ACHN (cell line): ENCODE measurements around the gene CCDC34.
A peak's percentile ranks its signal among the peaks of the same experiment; 100 is the strongest.

Source experiments
- DNase-seq: peaks from one replicate; pipeline ENCODE4 v3.0.0-alpha.2; 2015
- in situ Hi-C: cut with HindIII; loops from 2 replicates; pipeline ENCODE4 v1.10.0; 2017; ENCODE audit warnings: low sequenced_read_pairs, low pct_ligation_motif_present, low pct_unique_long_range_greater_than_20kb

The CCDC34 gene

DNA sequence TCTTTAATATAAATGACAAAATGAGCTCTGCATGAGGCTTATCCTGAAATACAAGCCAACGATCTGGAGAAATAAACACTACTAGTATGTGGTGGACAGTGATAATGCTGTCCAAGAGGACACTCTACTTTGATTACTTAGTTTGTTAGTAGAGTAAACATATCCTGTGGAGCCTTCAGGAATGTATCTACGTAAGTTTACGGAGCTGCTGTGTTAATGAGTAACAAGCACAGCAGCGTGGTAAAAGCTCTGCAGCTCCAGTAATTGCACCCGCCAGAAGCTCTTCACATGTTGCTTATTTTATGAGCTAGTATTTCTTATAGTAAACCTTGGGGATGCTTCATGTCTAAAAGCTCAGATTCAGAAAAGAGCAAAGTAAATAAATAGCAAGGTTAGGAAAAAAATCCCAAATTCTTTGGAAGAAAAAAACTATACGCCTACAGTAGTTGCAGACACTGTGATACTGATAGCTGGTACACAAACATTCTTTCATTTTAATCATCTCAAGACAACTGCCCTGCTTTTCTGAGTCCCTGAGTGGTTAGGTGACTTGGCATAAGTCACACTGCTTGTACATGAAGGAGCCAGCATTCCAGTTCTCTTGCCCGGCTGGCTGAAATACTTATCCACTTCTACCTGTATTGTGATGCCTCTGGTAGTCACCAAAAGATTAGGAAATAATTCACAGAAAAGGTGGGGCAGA, 32.7 kb upstream of the CCDC34 start:
- in situ Hi-C loops = no loop called here
- peak; percentile 80 for DNase-seq

DNA sequence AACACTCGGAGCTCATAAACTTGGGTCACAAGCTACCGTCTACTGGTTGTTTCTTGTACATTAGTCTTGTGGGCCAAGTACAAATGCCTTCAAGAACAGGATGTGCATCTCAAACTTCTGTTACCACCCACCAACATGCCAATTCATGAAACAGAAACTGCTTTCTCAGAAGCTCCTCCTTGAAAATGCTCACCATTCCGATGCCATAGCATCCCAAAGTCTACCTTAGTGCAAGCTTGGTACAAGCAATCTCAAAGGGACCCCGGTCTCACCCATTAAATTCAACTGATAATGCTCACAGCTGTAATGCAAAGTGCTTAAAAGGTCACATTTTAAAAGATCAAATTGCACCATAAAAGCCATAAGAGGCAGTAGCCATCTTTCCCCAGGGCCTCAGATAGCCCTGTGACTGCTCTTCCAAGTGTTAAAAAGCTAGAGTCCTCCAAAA, 31.8 kb upstream of the CCDC34 start:
- peak; percentile 17 for DNase-seq
- in situ Hi-C loops = no loop called here

DNA sequence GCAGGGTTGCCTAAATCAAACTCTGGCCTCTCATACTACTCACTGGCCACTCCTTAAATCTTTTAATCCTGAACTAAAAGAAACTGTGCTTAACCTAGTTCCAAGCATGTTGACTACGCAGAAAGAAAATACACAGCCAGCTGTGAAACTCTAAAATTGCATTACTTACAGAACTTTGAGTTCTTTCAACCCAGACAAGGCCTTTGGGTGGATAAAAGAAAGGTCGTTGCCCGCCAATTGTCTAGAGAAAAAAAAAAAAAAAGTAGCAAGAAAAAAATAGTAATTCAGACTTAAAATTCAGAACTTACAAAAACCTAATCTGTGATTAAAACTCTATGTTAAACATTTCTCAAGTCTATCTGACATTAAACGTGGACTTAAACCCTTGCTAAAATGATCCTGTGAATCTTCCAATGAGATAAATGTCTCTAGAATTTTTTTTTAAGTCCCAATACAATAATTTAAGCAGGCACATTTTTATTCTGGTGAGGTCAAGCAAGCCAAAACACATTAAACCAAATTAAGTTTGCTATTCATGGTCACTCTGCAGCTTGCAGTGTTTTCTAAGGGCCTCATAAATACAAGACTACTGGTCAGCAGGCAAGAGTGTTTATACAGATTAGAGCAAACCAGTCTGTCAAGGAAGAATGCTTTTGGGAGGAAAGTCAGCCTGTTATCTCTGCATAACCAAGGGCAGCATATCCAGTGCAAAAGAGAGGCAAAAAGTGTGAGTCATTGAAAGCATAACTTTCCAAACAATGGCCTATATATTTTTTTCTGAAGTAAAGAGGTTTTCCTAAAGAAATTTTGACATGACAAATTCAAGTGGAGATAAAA, 29.5 kb upstream of the CCDC34 start:
- in situ Hi-C loops = no loop called here

DNA sequence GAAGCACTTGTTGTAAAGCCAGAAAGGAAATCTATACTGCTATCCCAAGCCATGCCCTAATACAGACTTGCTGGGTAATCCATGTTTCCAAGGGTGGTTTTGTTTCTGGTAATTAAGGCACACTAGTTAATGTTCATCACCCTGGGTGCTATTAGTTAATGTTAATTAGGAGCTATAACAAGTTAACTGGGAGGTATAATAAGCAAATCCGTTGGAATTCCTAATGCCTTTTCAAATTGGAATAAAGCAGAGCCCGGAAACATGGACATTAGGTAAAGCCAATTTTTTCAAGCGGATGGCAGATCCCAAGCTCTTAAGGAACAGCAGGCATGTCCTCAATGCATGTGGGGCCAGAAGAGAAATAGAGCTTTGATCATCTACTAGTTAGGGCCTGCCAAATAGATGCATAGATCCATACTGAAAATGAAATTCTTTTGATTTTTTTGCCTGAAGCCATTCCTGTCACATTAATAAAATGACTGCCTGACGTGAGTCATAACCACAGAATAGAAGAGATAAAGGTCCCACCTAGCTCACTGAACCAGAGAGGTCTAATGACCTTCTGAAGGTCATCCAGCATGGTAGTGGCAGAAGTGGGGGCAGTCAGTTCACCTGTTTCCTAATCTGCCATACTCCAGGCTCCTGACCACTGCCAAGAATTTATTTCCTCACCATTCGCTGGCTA, 28.5 kb upstream of the CCDC34 start:
- in situ Hi-C loops = no loop called here
- no peak for DNase-seq

More for the DNA sequence above, 29.5 kb upstream of the CCDC34 start:
- peak; percentile 44 for DNase-seq

DNA sequence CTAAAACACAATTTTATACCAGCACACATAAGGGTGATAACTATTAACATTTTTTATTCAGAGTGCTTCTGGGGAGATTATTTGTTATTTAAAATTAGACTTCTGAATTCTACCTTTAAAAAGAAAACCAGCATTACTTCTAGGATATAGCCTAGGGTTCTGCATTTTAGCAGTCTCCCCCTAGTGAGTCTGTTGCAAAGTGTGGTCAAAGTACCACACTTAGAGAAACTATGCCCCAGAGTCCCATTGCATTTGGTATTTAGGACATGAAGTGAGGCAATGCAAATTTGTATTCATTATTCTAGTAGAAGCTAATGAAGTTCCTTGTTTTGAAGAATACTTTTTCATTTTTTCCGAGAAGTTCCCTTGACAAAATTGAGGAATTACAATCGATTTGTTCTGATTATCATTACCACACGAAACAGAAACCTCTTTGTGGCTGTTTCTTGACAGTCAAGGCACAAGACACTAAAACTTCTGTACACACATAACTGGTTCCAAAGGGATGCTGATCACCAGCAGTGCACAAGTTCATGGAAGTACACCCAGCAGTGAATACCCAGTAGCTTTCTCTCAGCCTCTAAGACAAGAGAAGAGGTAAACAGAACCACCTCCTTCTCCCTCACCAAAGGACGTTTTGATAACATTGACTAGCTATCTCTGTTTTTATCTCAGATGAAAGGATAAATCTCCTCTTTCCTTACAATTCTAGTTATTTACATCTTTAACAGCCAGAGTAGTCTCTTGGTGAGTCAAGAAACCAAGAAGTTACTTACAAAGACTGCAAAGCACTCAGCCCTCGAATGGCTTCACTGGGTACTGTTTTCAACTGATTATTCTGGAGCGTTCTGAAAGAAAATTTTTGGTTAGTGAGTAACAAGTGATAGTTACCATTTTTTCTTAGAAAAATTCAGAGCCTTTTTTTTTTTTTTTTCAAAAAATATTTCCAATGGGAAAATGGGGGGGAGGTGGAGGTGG, 27.6 kb upstream of the CCDC34 start:
- DNase-seq = peak; percentile 22
- in situ Hi-C loops = no loop called here

DNA sequence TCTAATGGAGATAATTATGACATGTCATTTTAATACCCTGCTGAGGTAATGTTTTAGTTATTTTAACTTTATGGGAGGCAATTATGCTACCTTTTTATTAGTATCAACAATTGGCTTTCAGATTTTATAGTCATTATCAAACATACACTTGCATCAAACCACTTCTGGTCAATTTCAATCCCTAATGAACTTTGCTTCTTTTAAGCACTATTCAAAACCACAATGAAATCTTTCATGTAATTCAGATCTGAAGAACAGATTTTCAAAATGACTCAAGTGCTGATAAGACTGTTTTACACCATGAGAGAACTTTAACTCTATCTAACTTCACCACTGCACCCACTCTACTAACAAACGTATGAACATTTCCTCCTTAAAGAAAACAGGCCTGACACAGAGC, 25.9 kb upstream of the CCDC34 start:
- in situ Hi-C loops = no loop called here
- DNase-seq = no peak

DNA sequence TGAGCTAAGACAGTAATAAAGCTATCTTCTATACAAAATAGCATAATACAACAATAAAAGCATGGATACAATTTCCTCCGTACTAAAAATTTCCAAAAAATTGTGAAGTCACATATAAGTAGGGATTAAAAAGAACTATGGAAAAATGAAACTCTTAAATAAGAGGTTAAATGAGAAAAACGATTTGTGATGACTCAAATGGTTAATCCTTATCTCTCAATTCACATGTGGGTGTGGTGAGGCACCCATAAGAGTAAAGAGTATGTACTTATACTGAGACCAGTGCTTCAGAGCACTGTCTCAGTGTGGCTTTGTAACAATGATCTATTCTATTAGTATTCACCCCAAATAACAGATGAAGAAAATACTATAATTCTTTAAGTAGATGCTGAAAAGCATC, 25.0 kb upstream of the CCDC34 start:
- DNase-seq = no peak
- in situ Hi-C loops = no loop called here

DNA sequence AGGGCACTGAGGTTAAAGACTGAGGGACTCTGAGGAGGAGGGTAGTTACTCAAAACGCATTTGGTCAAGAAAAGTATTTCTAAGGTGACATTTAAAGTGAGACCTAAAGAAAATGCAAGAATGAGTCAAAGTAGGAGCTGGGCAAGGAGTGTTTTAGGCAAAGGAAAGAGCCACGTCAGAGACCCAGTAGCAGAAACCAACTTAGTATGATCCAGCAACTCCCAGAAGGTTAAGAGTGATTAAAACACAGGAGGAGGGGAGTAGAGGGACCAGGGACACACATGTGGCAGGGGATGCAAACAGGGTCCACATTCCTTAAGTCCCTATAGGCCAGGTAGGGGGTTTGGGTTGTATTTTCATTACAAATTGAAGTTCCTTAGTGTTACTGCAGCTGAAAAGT, 24.3 kb upstream of the CCDC34 start:
- in situ Hi-C loops = no loop called here
- no peak for DNase-seq

- in situ Hi-C loops = no loop called here
- no peak for DNase-seq
Measured at GRCh38 chr11:27386181-27386845, 23.3 kb upstream of the CCDC34 start.

GRCh38 chr11:27385245-27385644, 22.2 kb upstream of the CCDC34 start:
- in situ Hi-C loops = no loop called here
- peak; percentile 64 for DNase-seq

GRCh38 chr11:27384227-27384626, 21.2 kb upstream of the CCDC34 start:
- DNase-seq = no peak
- in situ Hi-C loops = no loop called here

GRCh38 chr11:27383645-27384044, 20.6 kb upstream of the CCDC34 start:
- in situ Hi-C loops = no loop called here
- DNase-seq = no peak

DNA sequence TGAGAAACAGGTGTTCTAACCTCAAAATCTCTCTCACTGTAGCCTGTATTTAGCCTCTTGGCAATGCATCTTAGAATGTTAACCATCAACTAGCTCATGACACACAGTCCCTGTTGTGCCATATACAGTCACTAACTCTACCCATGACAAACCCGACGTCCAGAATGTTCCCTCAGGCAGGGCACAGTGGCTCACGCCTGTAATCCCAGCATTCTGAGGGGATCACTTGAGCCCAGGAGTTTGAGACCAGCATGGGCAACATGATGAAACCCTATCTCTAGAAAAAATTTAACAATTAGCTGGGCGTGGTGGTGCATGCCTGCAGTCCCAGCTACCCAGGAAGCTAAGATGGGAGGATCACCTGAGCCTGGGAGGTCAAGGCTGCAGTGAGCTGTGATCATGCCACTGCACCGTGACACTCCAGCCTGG, 18.2 kb upstream of the CCDC34 start:
- in situ Hi-C loops = no loop called here
- DNase-seq = peak; percentile 33

DNA sequence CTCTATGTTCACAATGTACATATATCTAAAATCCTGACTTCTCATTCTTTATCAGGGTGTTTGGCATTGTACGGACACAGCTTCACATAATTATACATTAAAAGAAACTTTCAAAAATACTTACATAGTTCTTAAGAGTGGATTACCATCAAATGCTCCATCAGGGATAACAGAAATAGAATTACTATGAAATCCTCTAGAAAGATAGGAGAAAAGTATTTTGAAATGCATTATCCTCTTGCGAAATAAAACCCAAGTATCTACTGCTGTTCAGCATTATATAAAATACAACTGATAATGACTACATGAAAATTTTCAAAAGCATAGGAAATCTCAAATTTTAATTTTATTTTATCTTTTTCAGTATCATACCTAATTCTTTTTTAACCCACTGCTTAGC, 17.8 kb upstream of the CCDC34 start:
- in situ Hi-C loops = no loop called here
- DNase-seq = no peak

GRCh38 chr11:27379449-27379848, 16.4 kb upstream of the CCDC34 start:
- no peak for DNase-seq
- in situ Hi-C loops = no loop called here

GRCh38 chr11:27375370-27375769, 12.4 kb upstream of the CCDC34 start:
- DNase-seq = no peak
- in situ Hi-C loops = no loop called here

GRCh38 chr11:27373856-27374602, 11.0 kb upstream of the CCDC34 start:
- in situ Hi-C loops = no loop called here
- DNase-seq = no peak
